H9 (cell line): ENCODE measurements around the gene ZDHHC24. TPM values are rescaled to one million over a fixed set of nuclear protein-coding genes. Genes with fewer than 3 reads are reported as not detected.

Source experiments
- DNase-seq: peaks from one replicate; pipeline ENCODE4 v3.0.0-alpha.2; 2017
- H2AFZ ChIP-seq: one replicate; pipeline ENCODE4 v1.6.1; 2013; ENCODE audit warnings: mild to moderate bottlenecking, low read length, control low read depth, moderate library complexity
- H2AK5ac ChIP-seq: 2 replicates; pipeline ENCODE4 v1.6.1; 2013; ENCODE audit warnings: low read length, control low read depth, mixed read lengths; ENCODE audit not compliant: insufficient read length
- H2BK120ac ChIP-seq: one replicate; pipeline ENCODE4 v1.6.1; 2013; ENCODE audit warnings: low read depth, mild to moderate bottlenecking, low read length, control low read depth, inconsistent platforms; ENCODE audit not compliant: poor library complexity, severe bottlenecking
- H2BK12ac ChIP-seq: 2 replicates; pipeline ENCODE4 v1.6.1; 2013; ENCODE audit warnings: low read length, control low read depth, mixed read lengths, low read depth; ENCODE audit not compliant: insufficient read length
- H2BK15ac ChIP-seq: 2 replicates; pipeline ENCODE4 v1.6.1; 2013; ENCODE audit warnings: low read depth, low read length, control low read depth
- H2BK20ac ChIP-seq: one replicate; pipeline ENCODE4 v1.6.1; 2013; ENCODE audit warnings: low read depth, mild to moderate bottlenecking, low read length, control low read depth, inconsistent platforms; ENCODE audit not compliant: poor library complexity, severe bottlenecking
- H2BK5ac ChIP-seq: 2 replicates; pipeline ENCODE4 v1.6.1; 2013; ENCODE audit warnings: low read length, control low read depth, mixed read lengths; ENCODE audit not compliant: insufficient read length
- H3K14ac ChIP-seq: 2 replicates; pipeline ENCODE4 v1.6.1; 2013; ENCODE audit warnings: low read length, control low read depth; ENCODE audit not compliant: insufficient read depth
- H3K18ac ChIP-seq: 2 replicates; pipeline ENCODE4 v1.6.1; 2013; ENCODE audit warnings: low read depth, mild to moderate bottlenecking, mixed read lengths, low read length, control low read depth; ENCODE audit not compliant: insufficient read length
- H3K23ac ChIP-seq: 2 replicates; pipeline ENCODE4 v1.6.1; 2013; ENCODE audit warnings: low read length, control low read depth, mixed read lengths, low read depth; ENCODE audit not compliant: insufficient read length
- H3K23me2 ChIP-seq: 2 replicates; pipeline ENCODE4 v1.6.1; 2013; ENCODE audit warnings: low read depth, mild to moderate bottlenecking, mixed read lengths, low read length, control low read depth; ENCODE audit not compliant: insufficient read length, poor library complexity, severe bottlenecking
- H3K27ac ChIP-seq: 2 replicates; pipeline ENCODE4 v1.5.1; 2013; ENCODE audit warnings: low read length, control low read depth, mixed read lengths, low read depth; ENCODE audit not compliant: insufficient read length
- H3K27me3 ChIP-seq: 2 replicates; pipeline ENCODE4 v1.6.1; 2013; ENCODE audit warnings: low read length, control low read depth, inconsistent platforms; ENCODE audit not compliant: insufficient read depth
- H3K4ac ChIP-seq: 2 replicates; pipeline ENCODE4 v1.6.1; 2013; ENCODE audit warnings: low read depth, mild to moderate bottlenecking, control low read depth, inconsistent platforms, low read length, moderate library complexity
- H3K4me1 ChIP-seq: 2 replicates; pipeline ENCODE4 v1.6.1; 2013; ENCODE audit warnings: low read length, control low read depth, inconsistent platforms; ENCODE audit not compliant: insufficient read depth
- H3K4me2 ChIP-seq: 2 replicates; pipeline ENCODE4 v1.6.1; 2013; ENCODE audit warnings: low read length, control low read depth, mixed read lengths; ENCODE audit not compliant: insufficient read length, insufficient read depth
- H3K56ac ChIP-seq: 2 replicates; pipeline ENCODE4 v1.6.1; 2013; ENCODE audit warnings: low read depth, mild to moderate bottlenecking, mixed read lengths, low read length, control low read depth; ENCODE audit not compliant: insufficient read length
- H3K79me1 ChIP-seq: 2 replicates; pipeline ENCODE4 v1.6.1; 2013; ENCODE audit warnings: low read depth, mild to moderate bottlenecking, moderate library complexity, low read length, control low read depth, inconsistent platforms; ENCODE audit not compliant: insufficient read depth, poor library complexity, severe bottlenecking
- H3K79me2 ChIP-seq: 2 replicates; pipeline ENCODE4 v1.6.1; 2013; ENCODE audit warnings: low read length, control low read depth, inconsistent platforms; ENCODE audit not compliant: insufficient read depth
- H3K9ac ChIP-seq: 2 replicates; pipeline ENCODE4 v1.6.1; 2013; ENCODE audit warnings: low read length, control low read depth, mixed read lengths; ENCODE audit not compliant: insufficient read length; ENCODE audit errors: extremely low read depth
- H3K9me3 ChIP-seq: one replicate; pipeline ENCODE4 v1.6.1; 2013; ENCODE audit warnings: low read depth, low read length, inconsistent platforms; ENCODE audit not compliant: control insufficient read depth
- H3T11ph ChIP-seq: one replicate; pipeline ENCODE4 v1.6.1; 2013; ENCODE audit warnings: mild to moderate bottlenecking, low read length, control low read depth, inconsistent platforms
- H4K20me1 ChIP-seq: one replicate; pipeline ENCODE4 v1.6.1; 2013; ENCODE audit not compliant: control insufficient read depth, insufficient read length, insufficient read depth
- H4K5ac ChIP-seq: 2 replicates; pipeline ENCODE4 v1.6.1; 2013; ENCODE audit warnings: low read depth, mild to moderate bottlenecking, mixed read lengths, low read length, control low read depth; ENCODE audit not compliant: insufficient read length
- H4K8ac ChIP-seq: replicated peaks from 2 replicates; pipeline ENCODE4 v1.6.1; 2013; ENCODE audit warnings: low read length, control low read depth, mixed read lengths, low read depth; ENCODE audit not compliant: insufficient read length
- H4K91ac ChIP-seq: 2 replicates; pipeline ENCODE4 v1.6.1; 2013; ENCODE audit warnings: low read depth, mild to moderate bottlenecking, moderate library complexity, mixed read lengths, low read length, control low read depth; ENCODE audit not compliant: insufficient read length
- H3K27ac Mint-ChIP-seq, 3 experiments: 2 replicates in 2 of 3; 3 replicates in 1 of 3; pipeline ENCODE4 v1.8.0; 2020 to 2021; ENCODE audit warnings: mixed read lengths in 3 of 3, mild to moderate bottlenecking in 1 of 3, moderate library complexity in 1 of 3
- H3K27me3 Mint-ChIP-seq: 2 replicates; pipeline ENCODE4 v1.8.0; 2021; ENCODE audit warnings: low read depth, mild to moderate bottlenecking, moderate library complexity, mixed read lengths
- H3K36me3 Mint-ChIP-seq, 3 experiments: 2 replicates in 2 of 3; 3 replicates in 1 of 3; pipeline ENCODE4 v1.8.0; 2020 to 2021; ENCODE audit warnings: low read depth in 3 of 3, mixed read lengths in 3 of 3; ENCODE audit not compliant: insufficient read depth in 1 of 3
- H3K4me1 Mint-ChIP-seq, 2 experiments: 2 replicates each; pipeline ENCODE4 v1.8.0; 2020; ENCODE audit warnings: mixed read lengths in 2 of 2
- H3K4me3 Mint-ChIP-seq, 2 experiments: 2 replicates in 1 of 2; 3 replicates in 1 of 2; pipeline ENCODE4 v1.8.0; 2020 to 2021; ENCODE audit warnings: mild to moderate bottlenecking in 2 of 2, mixed read lengths in 2 of 2, moderate library complexity in 1 of 2
- H3K9me3 Mint-ChIP-seq, 2 experiments: 2 replicates in 1 of 2; 3 replicates in 1 of 2; pipeline ENCODE4 v1.8.0; 2020; ENCODE audit warnings: mild to moderate bottlenecking in 2 of 2, mixed read lengths in 2 of 2, moderate library complexity in 1 of 2
- WGBS: extraction: QIAGEN DNeasy Blood & Tissue Kit; methylation state at CpG from one replicate; pipeline ENCODE4 v1.1.7; 2013; ENCODE audit warnings: missing lambda C conversion rate, low lambda C conversion rate, mixed read lengths; ENCODE audit not compliant: insufficient read length; ENCODE audit errors: extremely low coverage; 5-methylcytosine and 5-hydroxymethylcytosine counted together
- total RNA-seq: library from RNA; stranded (reverse); gene quantifications from 2 replicates; pipeline ENCODE4 v1.2.1, GENCODE V29; 2021
- TF ChIP-seq, protein P1 (sequence below): fragments of 200-600 bp; sonication (generic); conservative IDR thresholded peaks from 3 replicates; pipeline ENCODE4 v1.8.0; 2021; ENCODE audit warnings: antibody characterized with exemption, mild to moderate bottlenecking

ZDHHC24 gene
- total RNA-seq, 1 experiment from 2014 or later: 8.9 TPM

- Mint-ChIP-seq H3K27me3 (no peaks in the 10 kb centered on the region), H3K4me1 (peaks cover 25 to 29% of the 10 kb centered on the region in 2 experiments), H3K9me3 (no peaks in the 10 kb centered on the region), H3K4me3 (peak within 1 kb of the TSS; percentile 91 to 93), H3K36me3 (peaks cover 0 to 21% (median 14%) of the 10 kb centered on the region in 3 experiments; a peak in 5 of 7 replicates), H3K27ac (peak within 1 kb of the TSS; percentile 85 to 98 (median 90); a peak in 5 of 7 replicates)
- H4K5ac ChIP-seq: no peak within 1 kb of the TSS
- peak within 1 kb of the TSS; percentile 52 for H3K4me2 ChIP-seq
- H3K27ac ChIP-seq: peak within 1 kb of the TSS; percentile 6
- peak; percentile 99 for DNase-seq
- H3K56ac ChIP-seq: no peak within 1 kb of the TSS
- H2AFZ ChIP-seq: no peak within 1 kb of the TSS
- no peak within 1 kb of the TSS for H4K91ac ChIP-seq
- peak within 1 kb of the TSS; percentile 84 for H3K14ac ChIP-seq
- no peaks in the 10 kb centered on the region for H3K4me1 ChIP-seq
- peaks cover 13% of the 10 kb centered on the region for H3K23me2 ChIP-seq
- H3K23ac ChIP-seq: no peak within 1 kb of the TSS
- H3K4ac ChIP-seq: no peak within 1 kb of the TSS
- no peaks in the 10 kb centered on the region for H3K79me1 ChIP-seq
- H2BK12ac ChIP-seq: no peak within 1 kb of the TSS
- H2BK20ac ChIP-seq: no peak within 1 kb of the TSS
- H3K9ac ChIP-seq: peak within 1 kb of the TSS; percentile 85
- no peaks in the 10 kb centered on the region for H3K27me3 ChIP-seq
- H4K20me1 ChIP-seq: no peaks in the 10 kb centered on the region
- H2AK5ac ChIP-seq: no peak within 1 kb of the TSS
- WGBS: no CpG with 5 or more reads among the region's 62 CpGs
- H2BK120ac ChIP-seq: peak within 1 kb of the TSS; percentile 89
- no peak within 1 kb of the TSS for H2BK5ac ChIP-seq
- H3K18ac ChIP-seq: peak within 1 kb of the TSS; percentile 78
- H3T11ph ChIP-seq: no peak within 1 kb of the TSS
- TF ChIP-seq, protein P1, sequence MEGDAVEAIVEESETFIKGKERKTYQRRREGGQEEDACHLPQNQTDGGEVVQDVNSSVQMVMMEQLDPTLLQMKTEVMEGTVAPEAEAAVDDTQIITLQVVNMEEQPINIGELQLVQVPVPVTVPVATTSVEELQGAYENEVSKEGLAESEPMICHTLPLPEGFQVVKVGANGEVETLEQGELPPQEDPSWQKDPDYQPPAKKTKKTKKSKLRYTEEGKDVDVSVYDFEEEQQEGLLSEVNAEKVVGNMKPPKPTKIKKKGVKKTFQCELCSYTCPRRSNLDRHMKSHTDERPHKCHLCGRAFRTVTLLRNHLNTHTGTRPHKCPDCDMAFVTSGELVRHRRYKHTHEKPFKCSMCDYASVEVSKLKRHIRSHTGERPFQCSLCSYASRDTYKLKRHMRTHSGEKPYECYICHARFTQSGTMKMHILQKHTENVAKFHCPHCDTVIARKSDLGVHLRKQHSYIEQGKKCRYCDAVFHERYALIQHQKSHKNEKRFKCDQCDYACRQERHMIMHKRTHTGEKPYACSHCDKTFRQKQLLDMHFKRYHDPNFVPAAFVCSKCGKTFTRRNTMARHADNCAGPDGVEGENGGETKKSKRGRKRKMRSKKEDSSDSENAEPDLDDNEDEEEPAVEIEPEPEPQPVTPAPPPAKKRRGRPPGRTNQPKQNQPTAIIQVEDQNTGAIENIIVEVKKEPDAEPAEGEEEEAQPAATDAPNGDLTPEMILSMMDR: no peak
- no peaks in the 10 kb centered on the region for H3K79me2 ChIP-seq
- no peak within 1 kb of the TSS for H2BK15ac ChIP-seq
- H3K9me3 ChIP-seq: no peaks in the 10 kb centered on the region
- H4K8ac ChIP-seq: no peak within 1 kb of the TSS
Measured at GRCh38 chr11:66480117-66480938, 65.5 kb downstream of the ZDHHC24 start, which contains the start of gene DPP3. TSS of gene DPP3 (plus strand) at chr11:66480434. CDS start at chr11:66482201, 1,767 bp downstream.
